ENCODE measurements around the gene NR2F6. TPM values are rescaled to one million over a fixed set of nuclear protein-coding genes. Genes with fewer than 3 reads are reported as not detected.
A peak's percentile ranks its signal among the peaks of the same experiment; 100 is the strongest.

NR2F6 gene
- total RNA-seq, 1 experiment from 2014 or later = 35.2 TPM

DNA sequence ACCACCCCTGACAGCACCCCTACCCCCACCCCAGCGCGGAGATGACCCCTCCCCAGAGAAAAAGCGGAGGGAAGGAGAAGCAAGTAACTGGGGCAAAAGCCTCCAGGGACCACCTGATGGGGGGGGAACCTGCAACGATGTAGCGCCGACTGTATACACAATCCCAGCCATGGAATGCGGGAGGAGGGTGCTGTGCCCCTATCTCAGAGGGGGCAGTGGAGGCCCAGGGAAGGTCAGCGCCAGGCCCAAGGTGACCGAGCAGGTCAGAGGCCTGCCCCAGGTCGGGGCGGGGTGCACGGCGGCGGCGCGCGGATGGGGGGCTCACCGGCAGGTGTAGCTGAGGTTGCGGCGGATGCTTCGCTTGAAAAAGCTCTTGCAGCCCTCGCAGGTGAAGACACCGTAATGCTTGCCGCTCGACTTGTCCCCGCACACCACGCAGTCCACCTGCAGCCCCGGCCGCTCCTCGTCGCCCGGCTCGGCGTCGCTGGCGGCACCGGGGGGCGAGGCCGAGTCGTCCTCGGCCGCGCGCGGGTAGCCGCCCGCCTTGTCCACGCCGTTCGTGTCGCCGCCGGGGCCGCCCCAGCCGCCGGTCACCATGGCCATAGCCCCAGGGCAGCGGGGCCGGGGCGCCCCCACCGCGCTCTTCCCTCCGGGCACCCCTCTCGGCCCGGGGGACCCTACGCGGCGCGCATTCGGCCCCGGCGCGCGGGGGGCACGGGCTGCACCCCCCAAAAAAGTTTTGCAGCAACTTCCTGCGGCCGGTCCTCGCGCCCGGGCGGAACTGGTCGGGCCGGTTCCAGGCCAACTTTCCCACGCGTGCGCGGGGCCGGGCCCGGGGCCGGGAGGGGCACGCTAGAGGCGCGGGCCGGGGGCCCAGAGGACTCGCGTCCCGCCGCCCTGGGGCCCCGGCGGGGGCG is 843 bp downstream of the NR2F6 start:
- in situ Hi-C loops (cut with HindIII; ENCODE audit: low pct_unique_long_range_greater_than_20kb, low sequenced_read_pairs) = no loop called here
- no peak for DNase-seq (ENCODE audit: low read depth, low spot score)

DNA sequence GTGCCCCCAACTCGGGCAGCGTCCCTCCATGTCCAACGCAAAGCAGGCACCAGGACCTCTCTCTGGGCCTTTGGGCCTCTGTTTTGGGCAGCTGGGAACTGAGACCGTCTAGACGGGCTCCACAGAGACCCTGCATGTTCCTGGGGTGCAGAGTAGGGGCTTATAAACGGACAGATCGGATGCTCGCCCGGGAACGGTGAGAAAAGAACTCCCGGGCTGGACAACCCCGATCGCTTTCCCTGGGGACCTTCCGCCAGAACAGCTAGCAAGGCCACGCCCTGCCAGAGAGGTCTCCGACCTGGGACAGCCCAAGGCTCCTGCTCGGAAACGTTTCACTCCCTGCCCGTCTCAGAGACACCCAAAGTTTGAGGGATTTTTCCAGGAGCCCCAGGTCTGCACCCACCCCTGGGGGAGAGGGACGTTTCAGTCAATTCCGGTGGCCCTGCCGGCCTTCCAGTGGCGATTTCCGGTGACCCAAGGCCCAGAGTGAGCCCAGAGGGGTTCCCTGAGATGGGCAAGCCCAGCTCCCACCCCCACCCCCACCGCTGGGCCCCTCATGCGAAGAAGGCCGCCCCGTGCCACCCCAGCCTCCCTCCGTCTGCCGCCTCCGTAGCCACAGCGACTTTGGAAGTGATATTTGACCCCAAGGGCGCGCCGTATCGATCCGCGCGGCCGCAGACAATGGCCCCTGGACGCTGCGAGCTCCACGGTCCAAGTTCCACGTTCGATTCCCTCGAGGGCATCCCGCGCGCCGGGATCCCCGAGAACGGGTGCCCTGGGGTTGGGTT is 1.7 kb downstream of the NR2F6 start:
- peak; percentile 47 for DNase-seq (ENCODE audit: low read depth, low spot score)
- in situ Hi-C loops (cut with HindIII; ENCODE audit: low pct_unique_long_range_greater_than_20kb, low sequenced_read_pairs) = no loop called here

DNA sequence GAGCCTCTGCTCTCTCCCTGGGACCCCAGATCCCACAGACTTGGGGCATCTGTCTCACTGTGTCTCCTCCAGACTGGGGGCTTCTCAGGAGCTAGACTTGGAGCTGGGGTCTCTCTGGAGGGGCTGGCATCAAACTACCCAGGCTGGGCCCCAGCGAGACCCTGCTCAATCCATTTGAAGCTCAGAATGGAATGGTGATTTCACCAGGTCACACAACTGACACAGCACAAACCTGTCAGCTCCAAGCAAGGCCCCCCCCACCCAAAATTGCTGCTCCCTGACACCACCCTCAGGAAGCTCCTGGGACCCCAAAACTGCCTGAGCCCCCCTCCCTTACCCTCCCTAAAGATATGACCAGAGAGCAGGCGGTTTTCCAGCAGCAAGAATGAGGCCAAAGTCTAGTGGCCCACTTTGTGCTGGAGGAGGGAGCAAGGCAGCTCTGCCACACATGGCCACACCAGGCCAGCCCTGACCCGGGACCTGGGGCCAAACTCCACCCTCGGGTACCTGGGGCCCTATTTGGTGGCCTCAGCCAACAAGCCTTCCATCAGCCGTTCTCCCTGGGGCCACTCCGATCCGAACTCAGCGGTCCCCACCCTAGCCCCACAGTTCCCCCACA is 2.4 kb downstream of the NR2F6 start:
- in situ Hi-C loops (cut with HindIII; ENCODE audit: low pct_unique_long_range_greater_than_20kb, low sequenced_read_pairs) = no loop called here

DNA sequence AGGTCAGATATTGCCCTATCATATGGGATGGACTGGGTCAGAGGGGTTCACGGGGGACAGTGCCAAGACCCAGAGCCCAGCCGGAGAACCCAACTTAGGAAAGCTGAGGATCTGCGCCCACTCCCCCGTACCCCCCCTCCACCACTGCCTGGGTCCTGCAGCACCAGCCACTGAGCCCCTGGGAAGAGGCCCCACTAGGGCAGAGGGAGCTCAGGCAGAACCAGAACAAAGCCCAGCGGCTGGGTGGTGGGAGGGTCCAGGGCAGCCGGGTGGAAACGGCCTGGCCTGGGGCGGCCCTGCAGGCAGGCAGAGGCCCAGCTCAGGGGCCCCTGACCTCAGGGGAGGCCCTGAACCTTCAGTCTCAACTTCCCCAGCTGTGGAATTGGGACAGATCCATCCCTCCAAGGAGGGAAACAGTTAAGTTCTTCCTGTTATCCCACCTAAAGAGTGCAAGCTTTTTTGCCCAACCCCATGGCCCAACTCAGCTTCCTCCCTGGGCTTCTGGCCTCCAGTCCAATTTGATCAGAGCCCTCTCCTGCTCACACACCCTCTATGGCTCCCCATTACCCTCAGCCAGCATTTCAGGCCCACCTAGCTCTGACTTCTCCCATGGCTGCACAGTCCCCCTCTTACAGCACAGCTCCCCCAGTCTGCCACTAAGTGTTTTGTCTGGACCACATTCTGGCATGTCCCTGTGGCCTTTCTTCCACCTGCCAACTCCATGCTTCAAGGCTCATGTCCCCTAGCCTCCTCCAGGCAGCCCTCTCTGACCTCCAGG is 3.1 kb downstream of the NR2F6 start:
- no peak for DNase-seq (ENCODE audit: low read depth, low spot score)
- in situ Hi-C loops (cut with HindIII; ENCODE audit: low pct_unique_long_range_greater_than_20kb, low sequenced_read_pairs) = no loop called here

More for the DNA sequence above, 2.4 kb downstream of the NR2F6 start:
- no peak for DNase-seq (ENCODE audit: low read depth, low spot score)

DNA sequence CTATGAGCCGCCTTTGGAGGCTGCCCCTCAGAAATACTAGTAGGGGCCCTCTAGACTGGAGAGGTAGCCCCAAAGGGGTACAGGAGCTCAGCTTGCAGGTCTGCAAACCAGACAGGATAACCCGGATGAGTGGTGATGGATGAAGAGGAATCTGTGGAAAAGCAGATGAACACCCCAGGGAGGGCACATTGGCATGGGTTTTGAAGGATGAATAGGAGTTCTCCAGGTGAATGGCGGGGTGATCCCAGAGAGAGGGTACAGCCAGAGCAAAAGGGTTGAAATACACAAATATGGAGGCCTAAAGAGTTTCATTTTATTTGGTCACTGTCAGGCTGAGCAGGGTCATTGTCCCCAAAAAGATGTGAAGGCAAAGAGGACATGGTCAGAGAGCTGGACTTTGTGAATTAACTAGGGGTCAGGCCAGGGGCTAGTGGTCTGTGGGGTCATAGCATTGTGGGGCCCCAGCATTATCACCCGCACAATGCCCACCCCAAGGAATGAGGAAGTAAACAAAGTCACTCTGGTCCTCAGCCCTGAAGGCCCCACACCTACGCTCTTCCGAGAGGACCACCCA is 4.8 kb downstream of the NR2F6 start:
- DNase-seq (ENCODE audit: low read depth, low spot score) = no peak
- in situ Hi-C loops (cut with HindIII; ENCODE audit: low pct_unique_long_range_greater_than_20kb, low sequenced_read_pairs) = no loop called here

DNA sequence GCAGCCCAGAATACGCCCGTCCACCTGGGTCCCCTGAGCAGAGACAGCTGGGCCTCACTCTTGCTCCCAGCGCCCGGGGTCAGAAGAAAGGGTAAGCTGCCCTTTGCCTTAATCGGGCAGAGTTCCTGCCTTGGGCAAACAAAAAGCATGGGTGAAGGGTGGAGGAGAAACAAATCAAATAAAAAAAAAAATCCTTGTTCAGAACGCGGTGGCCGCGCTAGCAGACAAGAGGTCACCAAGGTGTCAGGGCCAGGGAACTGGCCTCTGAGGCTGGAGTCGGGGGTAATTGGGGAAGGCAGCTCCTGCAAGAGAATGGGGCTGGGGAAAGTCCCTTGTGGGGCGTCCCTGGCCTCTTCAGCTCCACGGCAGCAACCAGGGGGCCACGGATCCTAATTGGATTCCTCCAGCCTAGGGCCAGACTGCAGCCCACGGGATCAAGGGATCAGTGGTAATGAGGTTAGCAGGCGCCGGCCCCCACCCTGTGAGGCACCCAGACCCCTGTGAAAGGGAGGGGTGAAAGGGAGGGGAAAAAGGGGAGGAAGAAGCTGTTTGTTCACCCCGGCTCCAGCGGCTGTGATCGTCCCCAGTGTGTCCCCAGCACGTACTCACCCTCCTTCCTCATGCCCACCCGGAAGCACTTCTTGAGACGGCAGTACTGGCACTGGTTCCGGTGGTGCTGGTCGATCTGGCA is 5.5 kb downstream of the NR2F6 start:
- DNase-seq (ENCODE audit: low read depth, low spot score) = no peak
- in situ Hi-C loops (cut with HindIII; ENCODE audit: low pct_unique_long_range_greater_than_20kb, low sequenced_read_pairs) = no loop called here

DNA sequence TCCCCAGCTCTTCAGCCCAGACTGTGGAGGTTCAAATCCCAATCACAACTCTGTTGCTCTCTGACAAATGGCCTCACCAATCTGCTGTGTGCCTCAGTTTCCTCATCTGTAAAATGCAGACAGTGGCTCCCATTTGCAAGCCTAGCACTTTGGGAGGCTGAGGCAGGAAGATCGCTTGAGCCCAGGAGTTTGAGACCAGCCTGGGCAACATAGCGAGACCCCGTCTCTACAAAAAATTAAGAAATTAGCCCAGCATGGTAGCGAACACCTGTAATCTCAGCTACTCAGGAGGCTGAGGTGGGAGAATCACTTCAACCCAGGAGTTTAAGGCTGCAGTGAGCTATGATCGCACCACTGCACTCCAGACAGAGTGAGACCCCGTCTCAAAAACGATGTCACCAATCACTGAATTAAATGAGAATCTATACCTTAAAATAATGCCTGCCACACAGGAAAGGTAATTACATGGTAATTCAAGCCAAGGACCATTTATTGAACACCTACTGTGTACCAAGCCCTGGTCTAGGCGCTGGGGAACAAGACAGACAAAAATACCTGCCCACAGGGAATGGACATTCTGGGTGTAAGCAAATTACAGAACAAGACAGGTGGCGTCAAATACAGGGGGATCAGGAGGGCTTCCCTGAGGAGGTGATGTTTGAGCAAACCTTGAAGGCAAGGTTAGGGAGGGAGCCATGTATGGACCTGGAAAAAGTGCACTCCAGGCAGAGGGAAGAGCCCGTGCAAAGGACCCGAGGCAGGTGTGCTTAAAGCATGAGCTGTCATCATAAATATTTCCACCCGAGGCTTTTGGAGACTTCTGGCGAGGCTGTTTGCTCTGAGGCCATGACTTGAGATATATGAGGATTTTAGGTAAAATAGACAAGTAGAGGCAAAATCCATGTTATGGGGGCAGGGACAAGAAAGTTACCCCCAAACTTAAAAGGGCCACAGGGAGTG is 7.7 kb downstream of the NR2F6 start:
- DNase-seq (ENCODE audit: low read depth, low spot score) = no peak
- in situ Hi-C loops (cut with HindIII; ENCODE audit: low pct_unique_long_range_greater_than_20kb, low sequenced_read_pairs) = no loop called here

DNA sequence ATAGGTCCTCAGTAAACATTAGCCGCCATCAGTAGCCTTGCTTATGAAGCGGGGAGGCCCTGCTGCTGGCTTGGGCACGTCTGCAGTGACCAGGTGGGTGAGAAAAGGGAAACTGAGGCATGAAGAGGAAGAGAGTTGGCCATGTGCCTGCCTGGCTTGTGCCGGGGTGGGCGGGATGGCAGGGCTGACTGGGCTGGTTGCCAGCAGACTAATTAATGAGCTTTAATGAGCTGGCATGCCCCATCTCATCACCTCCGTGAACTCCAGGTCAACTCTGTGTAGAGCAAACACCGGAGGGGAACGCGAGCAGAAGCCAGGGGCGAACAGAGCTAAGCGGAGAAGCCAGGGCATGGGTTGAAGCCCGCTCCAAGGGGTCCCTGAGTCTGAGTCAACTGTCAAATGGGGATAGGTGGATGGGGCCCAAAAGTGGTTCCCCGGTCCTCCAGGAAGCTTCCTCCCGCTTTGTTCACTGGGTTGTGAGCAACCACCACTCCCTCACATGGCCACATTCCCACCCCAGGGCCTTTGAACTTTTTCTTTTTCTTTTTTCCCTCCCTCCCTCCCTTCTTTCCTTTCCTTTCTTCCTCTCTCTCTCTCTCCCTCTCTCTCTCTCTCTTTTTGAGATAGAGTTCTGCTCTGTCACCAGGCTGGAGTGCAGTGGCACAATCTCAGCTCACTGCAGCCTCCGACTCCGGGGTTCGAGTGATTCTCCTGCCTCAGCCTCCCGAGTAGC is 8.7 kb downstream of the NR2F6 start:
- DNase-seq (ENCODE audit: low read depth, low spot score) = no peak
- in situ Hi-C loops (cut with HindIII; ENCODE audit: low pct_unique_long_range_greater_than_20kb, low sequenced_read_pairs) = no loop called here

DNA sequence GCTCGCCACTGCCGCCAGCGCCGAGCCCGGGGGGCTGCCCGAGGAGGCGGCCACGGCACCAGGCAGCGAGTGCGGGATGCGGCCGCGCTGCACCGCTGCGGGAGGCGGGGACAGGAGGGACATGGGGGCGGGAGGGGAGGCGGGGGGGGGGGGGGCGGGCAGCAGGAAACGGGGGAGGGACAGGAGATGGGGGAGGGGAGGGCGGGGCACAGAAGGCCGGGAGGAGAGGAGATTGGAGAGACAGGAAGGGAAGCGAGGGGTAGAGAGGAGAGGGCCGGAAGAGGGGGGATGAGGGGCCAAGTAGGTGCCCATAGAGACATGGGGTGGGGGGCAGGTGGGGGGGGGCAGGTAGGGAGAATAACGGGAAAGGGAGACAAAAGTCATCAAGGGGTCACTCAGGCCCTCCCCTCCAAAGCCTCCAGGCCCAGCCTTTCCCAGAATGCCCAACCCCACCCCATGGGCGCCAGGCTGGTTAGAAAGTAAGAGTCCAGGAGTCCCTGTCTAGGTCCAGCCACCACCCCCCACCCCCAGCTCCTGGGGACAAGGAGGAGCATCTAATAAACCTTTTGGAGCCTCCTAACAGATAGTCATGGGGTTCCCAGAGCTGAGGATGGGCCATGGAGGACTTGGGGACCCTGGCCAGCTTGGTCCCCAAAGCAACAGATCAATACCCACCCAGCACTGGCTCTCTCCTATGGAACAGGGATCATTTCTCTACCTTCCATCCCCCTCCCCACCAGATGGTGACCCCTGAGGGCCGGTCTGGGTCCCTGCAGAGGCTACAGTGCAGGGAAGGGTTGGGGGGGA is 9.5 kb downstream of the NR2F6 start:
- peak; percentile 54 for DNase-seq (ENCODE audit: low read depth, low spot score)

DNA sequence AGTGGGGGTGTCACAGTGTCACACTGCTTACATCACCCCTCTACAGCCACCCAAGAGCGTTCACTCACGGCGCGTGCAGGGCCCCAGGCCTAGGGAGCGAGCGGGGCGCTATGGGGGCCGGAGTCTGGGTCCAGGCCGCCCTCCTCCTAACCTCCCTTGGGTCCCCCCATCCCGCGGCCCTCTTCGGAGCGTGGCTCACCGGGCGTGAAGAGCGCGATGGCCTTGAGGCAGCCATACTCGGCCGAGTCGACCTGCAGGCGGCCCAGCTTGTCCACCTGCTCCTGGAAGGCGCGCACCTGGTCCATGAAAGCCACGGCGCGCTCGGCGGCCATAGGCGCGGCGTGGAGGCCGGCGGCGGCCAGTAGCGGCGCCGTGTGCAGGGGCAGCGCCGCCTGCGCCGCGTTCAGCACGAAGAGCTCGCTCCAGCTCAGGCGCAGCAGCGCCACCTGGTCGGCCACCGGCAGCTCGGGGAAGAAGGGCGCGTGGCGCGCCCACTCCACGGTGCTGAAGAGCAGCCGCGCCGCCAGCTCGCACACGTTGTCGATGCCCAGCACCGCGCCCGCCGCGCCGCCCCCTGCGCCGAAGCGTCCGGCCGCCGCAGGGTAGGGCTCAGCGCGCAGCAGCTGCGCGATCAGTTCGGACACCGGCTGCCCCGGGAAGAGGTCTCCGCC is 10.3 kb downstream of the NR2F6 start:
- peak; percentile 52 for DNase-seq (ENCODE audit: low read depth, low spot score)
- in situ Hi-C loops (cut with HindIII; ENCODE audit: low pct_unique_long_range_greater_than_20kb, low sequenced_read_pairs) = no loop called here

More for the DNA sequence above, 9.5 kb downstream of the NR2F6 start:
- in situ Hi-C loops (cut with HindIII; ENCODE audit: low pct_unique_long_range_greater_than_20kb, low sequenced_read_pairs) = no loop called here

DNA sequence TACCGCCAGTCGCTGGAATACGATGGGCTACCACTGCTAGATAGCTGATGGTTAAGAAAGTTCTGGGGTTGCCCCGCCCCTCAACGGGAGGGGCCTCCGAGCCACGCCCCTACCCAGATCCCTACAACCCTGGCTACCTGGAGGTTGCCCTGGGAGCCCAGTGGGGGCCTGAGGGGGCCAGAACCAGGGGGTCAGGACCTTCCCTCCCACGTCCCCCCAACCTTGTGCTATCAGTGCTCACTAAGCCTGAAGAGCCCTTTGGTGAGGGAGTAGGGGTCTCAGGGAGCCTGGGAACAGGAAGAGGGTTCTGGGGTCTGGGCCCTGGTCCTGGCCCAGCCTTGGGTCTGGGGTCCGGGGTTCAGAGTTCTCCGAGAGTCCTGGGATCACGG is 10.8 kb downstream of the NR2F6 start:
- peak; percentile 65 for DNase-seq (ENCODE audit: low read depth, low spot score)

DNA sequence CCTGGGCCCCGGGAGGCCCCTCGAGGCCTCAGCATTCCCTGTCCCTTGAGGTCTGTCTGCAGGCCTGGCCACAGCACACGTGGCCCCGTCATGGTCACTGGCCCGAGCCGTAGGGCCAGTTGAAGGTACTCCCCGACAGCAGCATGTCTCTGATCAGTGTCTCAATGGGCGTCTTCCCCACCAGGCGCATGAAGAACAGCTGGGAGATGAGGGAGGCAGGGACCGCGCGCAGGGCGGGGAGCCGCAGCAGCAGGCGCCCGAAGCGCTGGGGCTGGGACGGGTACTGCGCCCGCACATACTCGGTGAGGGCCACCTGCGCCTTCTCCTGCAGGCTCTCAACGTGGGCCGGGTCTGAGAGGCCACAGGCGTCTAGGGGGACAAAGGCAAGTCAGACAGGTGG is 13.5 kb downstream of the NR2F6 start:
- in situ Hi-C loops (cut with HindIII; ENCODE audit: low pct_unique_long_range_greater_than_20kb, low sequenced_read_pairs) = no loop called here
- DNase-seq (ENCODE audit: low read depth, low spot score) = no peak

More for the DNA sequence above, 10.8 kb downstream of the NR2F6 start:
- in situ Hi-C loops (cut with HindIII; ENCODE audit: low pct_unique_long_range_greater_than_20kb, low sequenced_read_pairs) = no loop called here

DNA sequence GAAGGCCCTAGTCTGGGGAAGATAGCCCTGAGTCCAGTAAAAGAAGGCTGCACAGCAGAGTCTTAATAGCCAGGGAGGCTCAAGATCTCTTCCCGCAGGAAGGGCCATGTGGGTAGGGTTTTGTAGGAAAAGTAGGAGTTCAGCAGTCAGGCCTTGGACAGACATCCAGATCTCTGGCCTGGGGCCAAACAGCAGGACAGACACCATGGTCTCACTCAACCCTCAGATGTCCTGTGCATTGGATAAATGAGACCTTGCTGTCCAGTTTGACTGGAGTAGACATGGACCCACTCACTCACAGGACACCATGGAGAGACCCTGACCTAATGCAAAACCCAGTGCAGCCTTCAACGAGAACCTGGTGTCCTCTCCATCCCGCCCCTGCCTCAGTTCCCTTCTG is 15.8 kb downstream of the NR2F6 start:
- in situ Hi-C loops (cut with HindIII; ENCODE audit: low pct_unique_long_range_greater_than_20kb, low sequenced_read_pairs) = no loop called here
- DNase-seq (ENCODE audit: low read depth, low spot score) = no peak

DNA sequence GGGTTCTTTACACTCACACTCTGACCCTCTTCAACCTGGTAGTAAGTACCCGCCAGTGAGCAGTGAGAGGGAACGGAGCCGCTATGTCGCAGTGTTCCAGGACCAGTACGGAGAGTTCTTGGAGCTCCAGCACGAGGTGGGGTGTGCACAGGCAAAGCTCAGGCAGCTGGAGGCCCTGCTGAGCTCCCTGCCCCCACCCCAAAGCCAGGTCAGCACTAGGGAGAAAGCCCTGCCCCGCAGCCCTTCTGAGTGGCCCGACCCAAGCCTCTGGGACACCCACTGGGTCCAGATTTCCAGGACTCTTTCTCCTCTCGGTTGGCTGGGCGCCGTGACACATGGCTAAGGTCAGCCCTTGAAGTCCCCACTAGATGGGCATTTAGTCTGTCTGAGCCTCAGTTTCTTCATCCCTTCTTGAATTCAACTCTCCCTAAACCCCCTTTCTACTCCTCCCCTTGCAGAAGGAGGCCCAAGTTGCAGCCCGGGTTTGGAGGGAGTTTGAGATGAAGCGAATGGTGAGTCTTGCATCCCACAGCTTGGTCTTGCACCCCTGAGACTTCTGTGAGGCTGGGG is 17.8 kb downstream of the NR2F6 start:
- in situ Hi-C loops (cut with HindIII; ENCODE audit: low pct_unique_long_range_greater_than_20kb, low sequenced_read_pairs) = no loop called here
- DNase-seq (ENCODE audit: low read depth, low spot score) = no peak

Measured in SK-MEL-5 (cell line).